NAMALWA (cell line): ENCODE measurements around the gene PPP6R2.
A peak's percentile ranks its signal among the peaks of the same experiment; 100 is the strongest.

Source experiments
- DNase-seq: peaks from one replicate; pipeline ENCODE4 v3.0.0-alpha.2; 2015; ENCODE audit warnings: low spot score

The PPP6R2 gene, protein sequence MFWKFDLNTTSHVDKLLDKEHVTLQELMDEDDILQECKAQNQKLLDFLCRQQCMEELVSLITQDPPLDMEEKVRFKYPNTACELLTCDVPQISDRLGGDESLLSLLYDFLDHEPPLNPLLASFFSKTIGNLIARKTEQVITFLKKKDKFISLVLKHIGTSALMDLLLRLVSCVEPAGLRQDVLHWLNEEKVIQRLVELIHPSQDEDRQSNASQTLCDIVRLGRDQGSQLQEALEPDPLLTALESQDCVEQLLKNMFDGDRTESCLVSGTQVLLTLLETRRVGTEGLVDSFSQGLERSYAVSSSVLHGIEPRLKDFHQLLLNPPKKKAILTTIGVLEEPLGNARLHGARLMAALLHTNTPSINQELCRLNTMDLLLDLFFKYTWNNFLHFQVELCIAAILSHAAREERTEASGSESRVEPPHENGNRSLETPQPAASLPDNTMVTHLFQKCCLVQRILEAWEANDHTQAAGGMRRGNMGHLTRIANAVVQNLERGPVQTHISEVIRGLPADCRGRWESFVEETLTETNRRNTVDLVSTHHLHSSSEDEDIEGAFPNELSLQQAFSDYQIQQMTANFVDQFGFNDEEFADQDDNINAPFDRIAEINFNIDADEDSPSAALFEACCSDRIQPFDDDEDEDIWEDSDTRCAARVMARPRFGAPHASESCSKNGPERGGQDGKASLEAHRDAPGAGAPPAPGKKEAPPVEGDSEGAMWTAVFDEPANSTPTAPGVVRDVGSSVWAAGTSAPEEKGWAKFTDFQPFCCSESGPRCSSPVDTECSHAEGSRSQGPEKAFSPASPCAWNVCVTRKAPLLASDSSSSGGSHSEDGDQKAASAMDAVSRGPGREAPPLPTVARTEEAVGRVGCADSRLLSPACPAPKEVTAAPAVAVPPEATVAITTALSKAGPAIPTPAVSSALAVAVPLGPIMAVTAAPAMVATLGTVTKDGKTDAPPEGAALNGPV

GRCh38 chr22:50342651-50343540 lies at the start of gene PPP6R2:
PPP6R2 (plus strand) TSS chr22:50343327; CDS start chr22:50393909, 50,582 bp downstream.
- peak; percentile 81 for DNase-seq

DNA sequence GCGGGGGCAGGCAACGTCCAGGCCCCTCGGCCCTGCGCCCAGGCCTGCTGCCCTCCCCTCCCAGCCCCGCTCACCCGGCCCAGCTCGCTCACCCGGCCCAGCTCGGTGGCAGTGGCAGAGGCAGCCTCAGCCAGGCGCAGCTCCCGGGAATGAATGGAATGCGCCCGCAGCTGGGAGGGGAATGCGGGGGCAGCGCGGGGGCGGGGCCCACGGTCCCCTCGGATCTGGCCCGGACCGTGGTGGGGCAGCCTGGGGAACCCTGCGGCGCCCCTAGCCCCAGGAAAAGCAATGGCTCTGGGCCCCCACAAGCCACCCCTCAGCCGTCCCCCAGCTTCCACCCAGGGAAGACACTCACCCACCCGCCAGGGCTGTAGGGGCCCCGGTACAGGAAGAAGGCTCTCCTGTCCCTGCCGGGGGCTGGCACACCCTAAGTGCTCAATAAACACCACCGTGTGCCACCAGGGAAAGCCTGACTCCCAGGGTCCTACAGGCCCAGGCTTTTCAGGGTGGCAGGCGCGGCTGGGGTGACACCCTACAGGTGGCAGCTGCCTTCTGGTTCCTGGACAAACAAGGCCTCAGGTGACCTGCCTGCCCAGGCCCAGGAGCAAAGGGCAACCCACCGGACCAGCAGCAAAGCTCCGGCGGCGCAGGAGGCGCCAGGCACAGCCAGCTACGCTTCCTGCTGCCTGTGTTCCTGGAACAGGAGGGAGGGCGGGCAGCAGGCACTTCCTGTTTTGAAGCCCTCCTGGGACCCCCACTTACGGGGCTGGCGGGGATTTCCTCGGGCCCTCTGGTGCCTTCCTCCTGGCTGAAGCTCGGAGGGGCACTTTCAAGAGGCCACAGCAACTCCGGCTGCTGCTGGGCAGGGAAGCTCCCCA lies 49.4 kb upstream of the PPP6R2 start:
- DNase-seq, result peak; percentile 60

- DNase-seq, result no peak
Measured at GRCh38 chr22:50294319-50294656, 48.8 kb upstream of the PPP6R2 start.

GRCh38 chr22:50296658-50297490 lies 46.3 kb upstream of the PPP6R2 start:
- DNase-seq, result no peak

DNA sequence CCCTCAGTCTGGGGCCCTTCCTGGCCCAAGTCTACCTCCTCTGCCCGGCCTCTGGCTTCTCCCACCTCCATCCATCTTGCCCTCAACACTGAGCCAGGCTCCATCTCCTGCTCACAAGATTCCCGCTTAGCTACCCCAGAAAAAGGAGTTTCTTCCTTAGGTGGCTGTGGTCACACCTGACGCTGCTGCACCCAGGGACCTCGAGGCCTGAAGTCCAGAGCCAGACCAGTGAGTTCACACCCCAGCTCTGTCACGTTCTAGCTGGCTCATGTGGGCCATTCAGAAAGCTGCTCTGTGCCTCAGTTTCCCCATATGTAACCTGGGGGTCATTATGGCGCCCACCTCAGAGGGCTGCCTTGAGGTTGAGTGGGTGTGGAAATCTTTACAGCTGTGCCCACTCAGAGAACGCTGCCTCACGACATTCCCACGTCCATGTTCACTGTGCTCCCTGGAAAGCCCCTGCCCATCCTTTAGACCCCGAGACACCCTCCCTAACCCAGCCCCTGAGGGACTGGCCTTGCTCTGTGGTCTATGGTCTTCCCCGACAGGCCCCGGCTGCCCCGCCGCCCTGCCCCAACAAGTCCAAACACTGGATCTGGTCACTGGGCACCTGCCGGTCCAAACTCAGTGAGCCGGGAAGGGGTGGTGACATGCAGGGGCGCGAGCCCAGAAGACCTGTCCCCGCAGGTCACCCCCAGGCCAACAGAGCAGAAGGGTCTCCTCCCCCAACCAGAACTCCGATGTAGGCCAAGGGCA lies 45.4 kb upstream of the PPP6R2 start:
- no peak for DNase-seq

DNA sequence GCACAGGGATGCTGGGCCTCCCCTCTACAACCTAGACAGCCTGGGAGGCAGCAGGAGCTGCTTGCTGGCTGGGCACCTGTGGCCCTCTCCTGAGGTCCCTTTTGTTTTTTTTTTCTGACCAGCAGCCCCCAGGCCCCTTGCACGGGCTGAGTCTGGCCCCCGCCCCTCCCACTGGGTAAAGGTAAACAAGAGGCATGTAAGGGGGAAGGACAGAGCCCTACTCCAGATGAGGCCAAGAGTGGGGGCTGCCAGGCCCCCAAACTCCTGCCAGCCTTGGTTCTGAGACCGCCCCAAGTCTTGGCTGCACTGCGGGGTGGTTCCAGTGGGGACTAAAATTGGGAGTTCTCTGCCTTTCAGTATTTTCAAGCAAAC lies 44.9 kb upstream of the PPP6R2 start:
- DNase-seq, result no peak

GRCh38 chr22:50298937-50299784 lies 44.0 kb upstream of the PPP6R2 start:
- peak; percentile 73 for DNase-seq

DNA sequence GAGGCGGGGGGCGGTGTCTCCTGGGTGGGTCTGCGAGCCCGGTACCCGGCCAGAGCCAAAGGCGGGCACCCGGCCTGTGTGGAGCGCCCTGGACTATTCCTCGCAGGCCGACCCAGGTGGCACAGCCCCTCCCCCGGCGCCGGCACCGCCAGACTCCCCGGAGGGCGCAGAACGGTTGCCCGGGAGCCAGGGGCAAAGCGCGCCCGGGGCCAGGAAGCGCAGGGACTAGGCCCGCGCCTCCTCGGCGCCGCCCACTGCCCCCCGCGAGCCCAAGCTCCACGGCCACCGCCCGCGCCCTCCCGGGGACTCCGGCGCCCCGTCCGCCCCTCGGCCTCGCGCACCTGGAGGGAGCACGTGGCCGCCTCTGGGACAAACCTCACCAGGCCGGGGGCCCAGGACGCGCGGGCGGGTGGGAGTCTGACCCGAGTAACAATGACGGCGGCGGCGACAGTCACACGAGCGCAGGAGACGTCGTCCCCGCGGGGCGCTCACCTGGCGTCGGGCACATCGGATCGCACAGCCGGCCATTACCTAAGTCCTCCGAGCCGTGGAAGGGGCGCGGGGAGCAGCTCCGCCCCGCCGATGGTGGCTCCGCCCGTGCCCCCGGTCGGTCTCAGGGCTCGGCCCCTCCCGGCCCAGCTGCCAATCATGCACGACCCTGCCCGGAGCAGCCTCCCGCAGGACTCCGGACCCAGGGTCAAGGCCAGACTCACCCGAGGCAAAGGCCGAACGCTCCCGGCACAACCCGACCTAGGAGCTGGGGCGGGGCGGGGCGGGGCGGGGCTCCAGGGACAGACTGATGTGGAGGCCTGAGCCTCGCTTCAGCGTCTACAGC lies 43.1 kb upstream of the PPP6R2 start:
- peak; percentile 39 for DNase-seq

GRCh38 chr22:50300620-50301257 lies 42.4 kb upstream of the PPP6R2 start:
- no peak for DNase-seq

GRCh38 chr22:50301581-50301991 lies 41.5 kb upstream of the PPP6R2 start:
- peak; percentile 82 for DNase-seq

- DNase-seq, result no peak
Measured at GRCh38 chr22:50302041-50302541, 41.0 kb upstream of the PPP6R2 start.

DNA sequence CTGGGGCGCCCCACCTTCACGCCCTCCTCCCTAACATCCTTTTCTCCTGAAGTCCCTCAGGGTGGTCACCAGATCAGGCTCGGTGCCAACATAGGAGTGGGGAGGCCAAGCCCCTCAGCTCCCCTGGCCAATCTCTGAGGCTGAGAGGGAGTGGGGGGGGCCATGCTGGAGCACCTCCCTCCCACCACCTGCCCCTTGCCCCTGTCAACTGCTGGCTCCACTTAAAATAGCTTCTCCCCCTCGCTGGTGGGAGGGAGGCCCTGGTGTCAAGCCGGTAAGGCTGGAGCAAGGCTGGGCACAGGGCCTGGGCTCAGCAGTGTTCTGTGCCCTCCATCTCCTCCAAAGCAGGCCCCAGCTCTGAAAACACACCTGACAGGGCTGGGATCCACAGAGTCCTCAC lies 40.6 kb upstream of the PPP6R2 start:
- DNase-seq, result peak; percentile 63

DNA sequence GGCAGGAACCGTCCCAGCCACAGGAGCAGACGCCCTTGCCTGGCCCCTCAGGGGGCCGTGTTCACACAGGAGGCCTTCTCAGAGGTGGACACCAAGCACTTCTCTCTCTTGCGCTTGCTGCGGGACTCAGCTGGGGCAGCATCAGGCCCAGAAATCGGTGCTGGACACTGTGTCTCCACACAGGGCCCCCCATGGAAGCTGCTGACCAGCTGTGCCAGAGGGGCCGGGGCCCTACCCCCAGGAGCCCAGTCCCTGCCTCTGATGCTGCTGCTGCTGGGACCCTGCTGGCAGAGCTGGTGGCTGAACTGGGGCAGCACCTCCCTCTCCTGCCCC lies 39.6 kb upstream of the PPP6R2 start:
- no peak for DNase-seq

- DNase-seq, result peak; percentile 69
Measured at GRCh38 chr22:50303848-50304527, 39.1 kb upstream of the PPP6R2 start.

- peak; percentile 47 for DNase-seq
Measured at GRCh38 chr22:50304528-50305392, 38.4 kb upstream of the PPP6R2 start.
